SK-N-SH (cell line): ENCODE measurements around the gene SLC38A3. TPM values are rescaled to one million over a fixed set of nuclear protein-coding genes. Genes with fewer than 3 reads are reported as not detected.

Experiments used
- CTCF ChIA-PET: fragments of 300-600, 350-600 bp; formaldehyde crosslinking; extraction: SDS; loops from one replicate; lab custom pipeline; 2021; lab: Yijun Ruan, JAX
- POLR2A ChIA-PET: fragments of 350-600 bp; sonication (Branson Sonifier 250); formaldehyde crosslinking; extraction: SDS; loops from one replicate; lab custom pipeline; 2020; ENCODE audit warnings: antibody characterized with exemption, inconsistent platforms; lab: Yijun Ruan, JAX
- DNase-seq: peaks from one replicate; pipeline ENCODE4 v3.0.0; 2012
- H2AFZ ChIP-seq: fragments of 200-600 bp; sonication (generic); 2 replicates; pipeline ENCODE4 v1.8.1; 2016; ENCODE audit warnings: antibody characterized with exemption, mild to moderate bottlenecking, low read depth
- H3F3A ChIP-seq: fragments of 200-600 bp; sonication (generic); replicated peaks from 2 replicates; pipeline ENCODE3; 2016; ENCODE audit warnings: antibody characterized with exemption, mild to moderate bottlenecking; ENCODE audit not compliant: insufficient read depth
- H3K27ac ChIP-seq, 2 experiments: fragments of 200-500 bp in 1 of 2; fragments of 200-600 bp in 1 of 2; sonication (Bioruptor generic) in 1 of 2; sonication (generic), shearing (Covaris generic) in 1 of 2; 2 replicates each; pipeline versions ENCODE4 v1.5.1 to v1.6.1; 2014 to 2016; ENCODE audit warnings: low read depth in 2 of 2, inconsistent platforms in 1 of 2, low read length in 1 of 2, mild to moderate bottlenecking in 1 of 2, mixed read lengths in 1 of 2
- H3K27me3 ChIP-seq: fragments of 200-600 bp; sonication (generic), shearing (Covaris generic); 2 replicates; pipeline ENCODE4 v1.6.1; 2016; ENCODE audit warnings: mixed run types; ENCODE audit not compliant: insufficient read depth
- H3K36me3 ChIP-seq, 2 experiments: fragments of 200-500 bp in 1 of 2; fragments of 200-600 bp in 1 of 2; sonication (Bioruptor generic) in 1 of 2; sonication (generic) in 1 of 2; replicated peaks in 1 of 2; 2 replicates each; pipeline versions ENCODE3 to v1.5.1; 2014 to 2016; ENCODE audit warnings: low read length in 1 of 2, mild to moderate bottlenecking in 1 of 2; ENCODE audit not compliant: insufficient read depth in 2 of 2, control insufficient read depth in 1 of 2
- H3K4me1 ChIP-seq, 2 experiments: fragments of 200-500 bp in 1 of 2; fragments of 200-600 bp in 1 of 2; sonication (Bioruptor generic) in 1 of 2; sonication (generic), shearing (Covaris generic) in 1 of 2; 2 replicates each; pipeline versions ENCODE4 v1.5.1 to v1.6.1; 2014 to 2016; ENCODE audit warnings: low read depth in 1 of 2, low read length in 1 of 2, mixed run types in 1 of 2; ENCODE audit not compliant: insufficient read depth in 2 of 2, control insufficient read depth in 1 of 2
- H3K4me2 ChIP-seq: fragments of 200-600 bp; sonication (generic), shearing (Covaris generic); 2 replicates; pipeline ENCODE4 v1.6.1; 2017; ENCODE audit warnings: mixed run types
- H3K4me3 ChIP-seq, 2 experiments: fragments of 200-500 bp in 1 of 2; fragments of 200-600 bp in 1 of 2; sonication (Bioruptor generic) in 1 of 2; sonication (generic), shearing (Covaris generic) in 1 of 2; 2 replicates each; pipeline versions ENCODE4 v1.5.1 to v1.8.1; 2014 to 2016; ENCODE audit warnings: low read depth in 2 of 2, inconsistent platforms in 1 of 2, low read length in 1 of 2, mild to moderate bottlenecking in 1 of 2, mixed read lengths in 1 of 2, moderate library complexity in 1 of 2
- H3K79me2 ChIP-seq: fragments of 200-600 bp; sonication (generic); 2 replicates; pipeline ENCODE4 v1.8.1; 2017; ENCODE audit warnings: mild to moderate bottlenecking; ENCODE audit not compliant: insufficient read depth
- H3K9ac ChIP-seq: fragments of 200-600 bp; sonication (generic); 2 replicates; pipeline ENCODE4 v1.6.1; 2017; ENCODE audit warnings: mixed run types
- H3K9me2 ChIP-seq: fragments of 200-600 bp; sonication (generic); 2 replicates; pipeline ENCODE4 v1.6.1; 2017; ENCODE audit warnings: mixed run types
- H3K9me3 ChIP-seq: fragments of 200-600 bp; sonication (generic); 2 replicates; pipeline ENCODE4 v1.6.1; 2017; ENCODE audit warnings: mixed run types, mild to moderate bottlenecking, moderate library complexity
- H4K20me1 ChIP-seq: fragments of 200-600 bp; sonication (generic); 2 replicates; pipeline ENCODE4 v1.6.1; 2017; ENCODE audit warnings: mild to moderate bottlenecking, mixed run types; ENCODE audit not compliant: insufficient read depth
- CHD2 ChIP-seq: fragments of 150-350 bp; IDR thresholded peaks from 2 replicates; pipeline ENCODE4 v1.6.1; 2018; ENCODE audit warnings: low read length; ENCODE audit not compliant: partially characterized antibody
- FOXM1 ChIP-seq: IDR thresholded peaks from 2 replicates; pipeline ENCODE4 v1.4.0; 2012; ENCODE audit warnings: low read depth, mild to moderate bottlenecking
- GABPA ChIP-seq: IDR thresholded peaks from 2 replicates; pipeline ENCODE4 v1.4.0; 2012; ENCODE audit warnings: low read depth, mild to moderate bottlenecking
- GATA2 ChIP-seq: sonication (generic); formaldehyde crosslinking; IDR thresholded peaks from 2 replicates; pipeline ENCODE4 v1.5.0; 2020; ENCODE audit warnings: mild to moderate bottlenecking, missing genetic modification reagents
- IRF3 ChIP-seq: fragments of 150-350 bp; IDR thresholded peaks from 2 replicates; pipeline ENCODE4 v1.6.1; 2016; ENCODE audit warnings: mild to moderate bottlenecking, low read depth, low read length
- MAX ChIP-seq: IDR thresholded peaks from 2 replicates; pipeline ENCODE4 v1.4.0; 2012; ENCODE audit warnings: low read depth
- NFIC ChIP-seq: IDR thresholded peaks from 2 replicates; pipeline ENCODE4 v1.4.0; 2012; ENCODE audit warnings: borderline replicate concordance
- POLR2AphosphoS5 ChIP-seq: IDR thresholded peaks from 2 replicates; pipeline ENCODE4 v1.6.1; 2012; ENCODE audit warnings: low read depth, low read length
- RAD21 ChIP-seq: IDR thresholded peaks from 2 replicates; pipeline ENCODE4 v1.6.1; 2012; ENCODE audit warnings: mild to moderate bottlenecking, low read length
- RCOR1 ChIP-seq: fragments of 150-350 bp; IDR thresholded peaks from 2 replicates; pipeline ENCODE4 v1.6.1; 2017; ENCODE audit warnings: antibody characterized with exemption, low read length
- REST ChIP-seq: IDR thresholded peaks from 2 replicates; pipeline ENCODE4 v1.6.1; 2012; ENCODE audit warnings: mild to moderate bottlenecking, low read depth, low read length, moderate library complexity
- RFX5 ChIP-seq: IDR thresholded peaks from 2 replicates; pipeline ENCODE4 v1.6.1; 2012; ENCODE audit warnings: mild to moderate bottlenecking, improper control_type of control experiment, low read length
- SMC3 ChIP-seq: IDR thresholded peaks from 2 replicates; pipeline ENCODE4 v1.6.1; 2012; ENCODE audit warnings: low read depth, low read length, improper control_type of control experiment
- TCF12 ChIP-seq: IDR thresholded peaks from 2 replicates; pipeline ENCODE4 v1.4.0; 2012
- TEAD4 ChIP-seq: IDR thresholded peaks from 2 replicates; pipeline ENCODE4 v1.4.0; 2012; ENCODE audit warnings: mild to moderate bottlenecking, borderline replicate concordance; ENCODE audit not compliant: insufficient read depth
- ZBTB33 ChIP-seq: IDR thresholded peaks from 2 replicates; pipeline ENCODE4 v1.4.0; 2012; ENCODE audit warnings: low read depth, borderline replicate concordance
- WGBS: methylation state at CpG from one replicate; pipeline ENCODE4 v1.1.6; 2017; ENCODE audit warnings: low lambda C conversion rate; 5-methylcytosine and 5-hydroxymethylcytosine counted together
- polyA plus RNA-seq, 3 experiments: library from polyadenylated mRNA; depleted of rRNA; stranded (reverse); fragments of >200 nt; gene quantifications; 2 replicates each; pipeline ENCODE4 v1.2.3, GENCODE V29; 2012

The SLC38A3 gene
- polyA plus RNA-seq, 1 of the 3 experiments (the other 2 are of a cell fraction) = 0.84 TPM

GRCh38 chr3:50259432-50260026 is 54.5 kb downstream of the SLC38A3 start:
- Histone ChIP-seq H3K4me3 (peak overlapping the region in 1 of 2 experiments; percentile 60; a peak in 1 of 4 replicates), H3K36me3 (peaks cover 22 to 38% of the 10 kb centered on the region in 2 experiments), H3K79me2 (peaks cover 18% of the 10 kb centered on the region), H3K4me1 (peaks cover 18 to 24% of the 10 kb centered on the region in 2 experiments; a peak in 3 of 4 replicates), H3K9me3 (no peaks in the 10 kb centered on the region), H3K9me2 (no peaks in the 10 kb centered on the region), H3K4me2 (peak overlapping the region; percentile 93; the same call in 1 of the 2 replicates), H3K27me3 (no peaks in the 10 kb centered on the region), H3F3A (peaks cover 46% of the 10 kb centered on the region), H3K9ac (no peak overlapping the region; the same call in 1 of the 2 replicates), H2AFZ (no peak overlapping the region), H4K20me1 (peaks cover 7% of the 10 kb centered on the region)
- 78% methylated on average over 14 of the region's 18 CpGs for WGBS
- no peak for DNase-seq
- no peak for TF ChIP-seq GABPA
- peak; percentile 6; the same call in 1 of the 2 replicates for TF ChIP-seq ZBTB33
- TF ChIP-seq RCOR1 = no peak
- TF ChIP-seq, all 33 proteins: peak for 1
- ChIA-PET CTCF (interaction anchor here (0.7 to 61.6 kb wide), 21 partner anchors 8 to 164 kb away, joined by 3 to 1375 read pairs (median 4); partner anchors contain the start of genes GNAI2, GNAT1, HYAL2 and SEMA3B), POLR2A (interaction anchor here (0.6 to 1.8 kb wide), 9 partner anchors 10 to 310 kb away, joined by 3 to 10 read pairs (median 4); partner anchors contain the start of genes GNAI2, HEMK1, IFRD2 and LSMEM2)
- H3K27ac ChIP-seq = peak overlapping the region; percentile 56 to 73; a peak in 3 of 4 replicates

- no peaks in the 10 kb centered on the region for H3K9me3 ChIP-seq
- peak overlapping the region; percentile 76 to 94 for H3K27ac ChIP-seq
- peaks cover 21 to 32% of the 10 kb centered on the region in 2 experiments for H3K36me3 ChIP-seq
- no peaks in the 10 kb centered on the region for H3K9me2 ChIP-seq
- peaks cover 51% of the 10 kb centered on the region for H3F3A ChIP-seq
- peak; percentile 99 for DNase-seq
- H3K9ac ChIP-seq = peak overlapping the region; percentile 90
- ChIA-PET POLR2A (interaction anchor here (0.6 to 1.8 kb wide), 8 partner anchors 10 to 309 kb away, joined by 3 to 10 read pairs (median 4); partner anchors contain the start of genes GNAI2, HEMK1, IFRD2 and LSMEM2), CTCF (interaction anchor here (0.6 to 61.6 kb wide), 25 partner anchors 8 to 349 kb away, joined by 3 to 1375 read pairs (median 3); partner anchors contain the start of genes GNAI2, GNAT1, HYAL2 and HYAL3)
- peaks cover 24 to 32% of the 10 kb centered on the region in 2 experiments; a peak in 3 of 4 replicates for H3K4me1 ChIP-seq
- H2AFZ ChIP-seq = no peak overlapping the region
- peak overlapping the region; percentile 59 to 60 for H3K4me3 ChIP-seq
- no peaks in the 10 kb centered on the region for H3K27me3 ChIP-seq
- 5% methylated on average over 11 of the region's 70 CpGs for whole genome bisulfite sequencing
- H3K4me2 ChIP-seq = peak overlapping the region; percentile 93
- peaks cover 15% of the 10 kb centered on the region for H3K79me2 ChIP-seq
- no peaks in the 10 kb centered on the region for H4K20me1 ChIP-seq
- peak; percentile 17 for TF ChIP-seq CHD2
- TF ChIP-seq POLR2AphosphoS5 = peak; percentile 90
- TF ChIP-seq RCOR1 = peak; percentile 56; the same call in 1 of the 2 replicates
- peak; percentile 74 for TF ChIP-seq SMC3
- peak; percentile 71 for TF ChIP-seq RAD21
- peak; percentile 16; the same call in 1 of the 2 replicates for TF ChIP-seq TCF12
- TF ChIP-seq IRF3 = no peak
- TF ChIP-seq NFIC = peak; percentile 7; the same call in 1 of the 2 replicates
- 0 out of 2 replicates have a peak, but pooled peaks have one; percentile 30 for TF ChIP-seq RFX5
- no peak for TF ChIP-seq GATA2 (CRISPR knock-in tag)
- peak; percentile 71 for TF ChIP-seq MAX
- peak; percentile 53; the same call in 1 of the 2 replicates for TF ChIP-seq FOXM1
- TF ChIP-seq TEAD4 = 0 out of 2 replicates have a peak, but pooled peaks have one; percentile 42
- no peak for TF ChIP-seq REST
Measured at GRCh38 chr3:50260027-50260941, 55.2 kb downstream of the SLC38A3 start.
